Bronchial epithelial cell (primary cell): ENCODE results near the gene VEGFA. TPM values are rescaled to one million over a fixed set of nuclear protein-coding genes. Genes with fewer than 3 reads are reported as not detected.

Source experiments
- DNase-seq: peaks from one replicate; pipeline ENCODE4 v3.0.0-alpha.2; 2010; ENCODE audit warnings: low read depth
- FAIRE-seq: peaks from 2 replicates; lab custom pipeline; 2011; peaks lifted over from hg19 to GRCh38; lab: Jason Lieb, UNC
- H3K27me3 ChIP-seq: 2 replicates; pipeline ENCODE4 v1.5.1; 2011; ENCODE audit warnings: low read length; ENCODE audit not compliant: control insufficient read depth, insufficient read depth
- H3K36me3 ChIP-seq: 2 replicates; pipeline ENCODE4 v1.5.1; 2011; ENCODE audit warnings: low read length; ENCODE audit not compliant: control insufficient read depth, insufficient read depth
- H3K4me3 ChIP-seq: 2 replicates; pipeline ENCODE4 v1.5.1; 2011; ENCODE audit warnings: mild to moderate bottlenecking, low read depth, low read length, control low read depth
- CTCF ChIP-seq: IDR thresholded peaks from 2 replicates; pipeline ENCODE4 v1.5.1; 2011; ENCODE audit warnings: mild to moderate bottlenecking, moderate library complexity, low read length, control low read depth, inconsistent platforms; ENCODE audit not compliant: insufficient read depth, severe bottlenecking
- total RNA-seq: library from RNA; depleted of rRNA; stranded (reverse); fragments of >200 nt; gene quantifications from 2 replicates; pipeline ENCODE4 v1.2.1, GENCODE V29; 2014

Gene VEGFA
- total RNA-seq, 1 donor from 2014 or later, result 391 TPM

DNA sequence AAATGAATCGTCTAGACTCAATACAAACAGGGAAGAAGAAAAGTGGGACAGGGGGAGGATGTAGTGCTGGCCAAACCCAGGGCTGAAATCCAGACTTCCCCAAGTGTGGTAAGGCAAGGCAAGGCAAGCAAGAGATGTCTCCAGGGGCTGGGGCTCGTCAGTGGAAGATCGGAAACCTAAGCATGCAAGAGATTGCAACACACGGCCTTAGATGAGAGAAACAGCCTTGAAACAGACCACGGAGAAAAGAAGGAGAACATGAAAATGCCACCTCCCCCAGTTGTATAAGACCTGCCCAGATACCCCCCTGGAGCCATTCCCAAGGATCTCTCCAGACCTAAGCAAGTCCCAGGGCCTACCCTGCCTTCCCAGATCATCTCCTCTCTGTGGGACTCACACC is 20.0 kb downstream of the VEGFA start:
- TF ChIP-seq CTCF, result no peak
- H3K4me3 ChIP-seq, result no peak overlapping the region
- no peak for FAIRE-seq

DNA sequence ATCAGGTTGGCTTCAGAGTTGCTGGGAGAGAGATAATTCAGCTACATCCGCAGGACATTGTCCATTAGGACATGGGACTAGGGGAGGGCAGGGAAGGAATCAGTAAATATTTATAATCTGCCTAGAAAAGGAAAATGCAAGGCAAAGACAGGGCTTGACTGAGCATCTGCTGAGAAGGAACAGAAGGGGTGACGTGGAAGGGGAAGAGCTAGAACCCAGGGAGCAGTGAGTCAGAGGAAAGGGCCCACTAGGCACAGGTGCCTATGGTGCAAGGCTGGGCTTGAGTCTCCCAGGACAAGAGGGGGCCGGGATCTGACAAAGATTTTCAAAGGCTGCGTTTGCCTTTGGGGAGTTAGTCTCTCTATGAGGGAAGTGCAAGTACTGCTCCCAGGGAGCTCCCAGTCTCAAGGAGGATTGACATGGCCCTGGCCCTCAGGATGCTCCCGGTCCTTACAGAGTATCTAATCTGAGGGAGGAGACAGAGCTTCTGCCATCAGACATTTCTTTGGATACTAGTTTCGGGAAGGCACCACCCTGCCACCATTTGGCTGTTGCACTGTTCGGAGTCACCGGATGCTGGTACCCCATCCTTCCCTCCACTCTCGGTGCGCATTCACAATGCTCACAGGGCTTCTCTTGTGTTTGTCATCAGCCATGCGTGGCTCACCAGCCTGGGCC is 21.9 kb downstream of the VEGFA start:
- Histone ChIP-seq H3K4me3 (no peak overlapping the region), H3K36me3 (no peaks in the 10 kb centered on the region), H3K27me3 (no peaks in the 10 kb centered on the region)
- no peak for TF ChIP-seq CTCF
- no peak for DNase-seq
- no peak for FAIRE-seq

More for the DNA sequence above, 20.0 kb downstream of the VEGFA start:
- peaks cover 3% of the 10 kb centered on the region for H3K36me3 ChIP-seq
- no peaks in the 10 kb centered on the region for H3K27me3 ChIP-seq
- no peak for DNase-seq

DNA sequence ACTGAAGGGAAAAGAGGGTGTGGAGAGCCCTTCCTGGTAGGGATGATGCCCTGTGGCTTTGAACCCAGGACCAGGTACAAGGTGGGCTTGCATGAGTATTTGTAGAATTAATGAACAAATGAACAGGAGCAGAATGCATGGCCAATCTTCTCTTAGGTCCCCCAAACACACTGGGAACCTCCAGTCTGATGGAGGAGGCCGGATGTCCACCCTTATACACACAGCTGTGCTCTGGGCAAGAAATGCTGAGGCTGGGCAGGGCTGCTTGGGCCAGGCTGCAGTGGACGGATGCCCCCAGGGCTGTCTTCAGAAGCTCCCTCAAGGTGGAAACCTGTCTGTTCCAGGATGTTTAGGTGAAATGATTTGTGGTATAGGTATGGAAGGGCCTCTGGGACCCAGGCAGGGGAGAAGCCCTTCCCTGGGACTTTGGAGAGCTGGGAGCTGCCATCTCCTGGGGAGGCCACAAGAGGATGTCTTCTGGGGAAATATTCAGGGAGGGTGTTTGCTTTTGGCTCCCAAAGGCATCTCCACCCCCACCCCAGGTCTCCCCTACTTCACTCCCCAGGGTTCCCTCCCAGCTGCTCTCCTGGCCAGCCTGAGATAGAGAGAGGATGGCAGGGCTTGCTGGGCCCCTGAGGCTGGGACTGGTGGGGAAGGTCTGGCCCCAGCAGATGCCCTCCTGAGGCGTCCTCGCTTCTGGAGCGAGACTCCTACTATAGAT is 23.3 kb downstream of the VEGFA start:
- no peaks in the 10 kb centered on the region for H3K36me3 ChIP-seq
- H3K27me3 ChIP-seq, result no peaks in the 10 kb centered on the region
- DNase-seq (no peak), FAIRE-seq (no peak)
- H3K4me3 ChIP-seq, result no peak overlapping the region
- no peak for TF ChIP-seq CTCF

- no peaks in the 10 kb centered on the region for H3K36me3 ChIP-seq
- no peak for FAIRE-seq
- no peak overlapping the region for H3K4me3 ChIP-seq
- no peak for TF ChIP-seq CTCF
- no peaks in the 10 kb centered on the region for H3K27me3 ChIP-seq
- no peak for DNase-seq
These were observed 23.8 kb downstream of the VEGFA start for GRCh38 chr6:43793875-43794242.

DNA sequence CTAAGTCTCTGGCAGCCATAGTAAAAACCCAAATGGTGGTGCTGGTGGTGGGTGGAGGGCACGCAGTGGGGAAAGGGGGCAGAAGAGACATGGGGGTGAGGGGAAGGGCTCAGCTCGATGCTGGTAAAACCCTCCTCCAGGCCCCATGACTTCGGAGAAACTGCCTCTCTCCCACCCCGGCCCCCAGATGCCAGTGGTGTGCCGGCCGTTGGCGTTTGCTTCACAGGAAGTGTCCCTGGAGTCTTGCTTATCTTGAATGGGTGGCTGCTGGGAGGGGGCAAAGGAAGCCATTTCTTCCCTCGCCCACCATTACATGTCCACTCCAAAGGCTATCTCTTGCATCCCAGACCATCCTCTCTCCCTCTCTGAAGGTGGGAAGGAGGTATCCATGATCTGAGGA is 25.4 kb downstream of the VEGFA start:
- DNase-seq, result no peak
- H3K36me3 ChIP-seq, result no peaks in the 10 kb centered on the region
- no peak overlapping the region for H3K4me3 ChIP-seq
- no peak for TF ChIP-seq CTCF
- no peaks in the 10 kb centered on the region for H3K27me3 ChIP-seq
- FAIRE-seq, result no peak
